ENCODE measurements around the gene PIMREG. TPM values are rescaled to one million over a fixed set of nuclear protein-coding genes. Genes with fewer than 3 reads are reported as not detected.

PIMREG gene
- total and polyA plus RNA-seq, 4 donors: 0.35 to 3.0 (median 0.71) TPM

- DNase-seq: no peak
- H3K36me3 ChIP-seq (ENCODE audit: control insufficient read depth in 4 of 4, insufficient read depth in 4 of 4, low read length in 4 of 4): peaks cover 0 to 2% (median 0%) of the 10 kb centered on the region in 4 donors
- no peak for ATAC-seq (ENCODE audit: insufficient read depth, low FRiP score)
- no peak for TF ChIP-seq CTCF (IDR thresholded peaks at IDR 0.05; ENCODE audit: control extremely low read depth, extremely low read depth)
- H3K9ac ChIP-seq (ENCODE audit: insufficient read depth in 1 of 2, low read length in 2 of 2): no peak overlapping the region
- no peaks in the 10 kb centered on the region for H3K9me3 ChIP-seq (ENCODE audit: control insufficient read depth in 4 of 4, insufficient read depth in 3 of 4, low read length in 3 of 4)
- WGBS, 2 donors: 70 to 75% methylated on average over 8 of the region's 8 CpGs
- peaks cover 0 to 11% (median 0%) of the 10 kb centered on the region in 5 donors for H3K4me1 ChIP-seq (ENCODE audit: control insufficient read depth in 5 of 5, insufficient read depth in 5 of 5, low read length in 5 of 5)
- peaks cover 0 to 2% (median 0%) of the 10 kb centered on the region in 3 donors for H3K27me3 ChIP-seq (ENCODE audit: control insufficient read depth in 3 of 3, insufficient read depth in 3 of 3, low read length in 2 of 3)
- H3K4me3 ChIP-seq: no peak overlapping the region
- H3K27ac ChIP-seq (ENCODE audit: low read depth in 1 of 2, low read length in 1 of 2): no peak overlapping the region
Measured at GRCh38 chr17:6476076-6476809, 32.0 kb downstream of the PIMREG start.

GRCh38 chr17:6476810-6477179, 32.5 kb downstream of the PIMREG start:
- H3K27ac ChIP-seq (ENCODE audit: low read depth in 1 of 2, low read length in 1 of 2): no peak overlapping the region
- H3K9ac ChIP-seq (ENCODE audit: insufficient read depth in 1 of 2, low read length in 2 of 2): no peak overlapping the region
- H3K4me1 ChIP-seq (ENCODE audit: control insufficient read depth in 5 of 5, insufficient read depth in 5 of 5, low read length in 5 of 5): peaks cover 0 to 11% (median 0%) of the 10 kb centered on the region in 5 donors
- peaks cover 0 to 2% (median 0%) of the 10 kb centered on the region in 3 donors for H3K27me3 ChIP-seq (ENCODE audit: control insufficient read depth in 3 of 3, insufficient read depth in 3 of 3, low read length in 2 of 3)
- 93 to 94% methylated on average over 10 of the region's 10 CpGs for WGBS, 2 donors
- DNase-seq (no peak), ATAC-seq (ENCODE audit: insufficient read depth, low FRiP score) (no peak)
- no peak for TF ChIP-seq CTCF (IDR thresholded peaks at IDR 0.05; ENCODE audit: control extremely low read depth, extremely low read depth)
- H3K9me3 ChIP-seq (ENCODE audit: control insufficient read depth in 4 of 4, insufficient read depth in 3 of 4, low read length in 3 of 4): no peaks in the 10 kb centered on the region
- no peaks in the 10 kb centered on the region for H3K36me3 ChIP-seq (ENCODE audit: control insufficient read depth in 4 of 4, insufficient read depth in 4 of 4, low read length in 4 of 4)
- H3K4me3 ChIP-seq: no peak overlapping the region

- no peak for DNase-seq
- Histone ChIP-seq H3K36me3 (ENCODE audit: control insufficient read depth in 4 of 4, insufficient read depth in 4 of 4, low read length in 4 of 4) (no peaks in the 10 kb centered on the region), H3K27me3 (ENCODE audit: control insufficient read depth in 3 of 3, insufficient read depth in 3 of 3, low read length in 2 of 3) (peaks cover 0 to 2% (median 0%) of the 10 kb centered on the region in 3 donors), H3K4me1 (ENCODE audit: control insufficient read depth in 5 of 5, insufficient read depth in 5 of 5, low read length in 5 of 5) (peaks cover 0 to 11% (median 0%) of the 10 kb centered on the region in 5 donors), H3K9me3 (ENCODE audit: control insufficient read depth in 4 of 4, insufficient read depth in 3 of 4, low read length in 3 of 4) (no peaks in the 10 kb centered on the region), H3K9ac (ENCODE audit: insufficient read depth in 1 of 2, low read length in 2 of 2) (no peak overlapping the region), H3K27ac (ENCODE audit: low read depth in 1 of 2, low read length in 1 of 2) (no peak overlapping the region), H3K4me3 (no peak overlapping the region)
- TF ChIP-seq CTCF (IDR thresholded peaks at IDR 0.05; ENCODE audit: control extremely low read depth, extremely low read depth): no peak
- 92 to 97% methylated on average over 14 of the region's 14 CpGs for WGBS, 2 donors
- ATAC-seq (ENCODE audit: insufficient read depth, low FRiP score): no peak
Measured at GRCh38 chr17:6477831-6478383, 33.7 kb downstream of the PIMREG start.
